HepG2 (cell line): ENCODE measurements around the gene TSTD1. TPM values are rescaled to one million over a fixed set of nuclear protein-coding genes. Genes with fewer than 3 reads are reported as not detected.

ENCODE experiments used
- ATAC-seq: fragments of 200-7000 bp; cut with Tn5 transposase; 3 replicates; pipeline ENCODE4 v1.9.1; 2020; ENCODE audit warnings: mild to moderate bottlenecking, moderate library complexity
- BruUV-seq: library from RNA; stranded (reverse); fragments of 400-500 nt; replicated peaks from 2 replicates; lab custom pipeline; 2021; lab: Mats Ljungman, UMichigan
- CTCF ChIA-PET: fragments of 300-600 bp; formaldehyde crosslinking; extraction: SDS; loops from one replicate; lab custom pipeline; 2021; ENCODE audit warnings: low total read pairs, inconsistent platforms, low intra/inter-chr PET ratio; lab: Yijun Ruan, JAX
- POLR2A ChIA-PET: fragments of 350-600 bp; sonication (Branson Sonifier 250); formaldehyde crosslinking; loops from one replicate; lab custom pipeline; 2020; ENCODE audit warnings: antibody characterized with exemption, inconsistent platforms; lab: Yijun Ruan, JAX
- DNase-seq: peaks from one replicate; pipeline ENCODE4 v3.0.0-alpha.2; 2015; ENCODE audit warnings: low spot score
- FAIRE-seq: peaks from 3 replicates; lab custom pipeline; 2011; peaks lifted over from hg19 to GRCh38; lab: Jason Lieb, UNC
- H2AFZ ChIP-seq: one replicate; pipeline ENCODE4 v1.6.1; 2011; ENCODE audit warnings: low read length, inconsistent platforms
- H3K27ac ChIP-seq: fragments of 300-600 bp; 3 replicates; pipeline ENCODE4 v1.8.0; 2011; ENCODE audit warnings: mixed run types, mild to moderate bottlenecking, mixed read lengths, low read length, inconsistent platforms; ENCODE audit not compliant: insufficient read depth; ENCODE audit errors: extremely low read length
- H3K27me3 ChIP-seq, 2 experiments: fragments of 200-600 bp in 1 of 2; 2 replicates in 1 of 2; 3 replicates in 1 of 2; pipeline versions ENCODE4 v1.6.0 to v1.8.0; 2011; ENCODE audit warnings: low read length in 2 of 2, mild to moderate bottlenecking in 2 of 2, moderate library complexity in 2 of 2, inconsistent platforms in 1 of 2; ENCODE audit not compliant: insufficient read depth in 2 of 2, control insufficient read depth in 1 of 2
- H3K36me3 ChIP-seq, 2 experiments: fragments of 200-600 bp in 1 of 2; replicated peaks in 1 of 2; 2 replicates in 1 of 2; 3 replicates in 1 of 2; pipeline versions ENCODE4 v1.5.1 to v1.8.0; 2011; ENCODE audit warnings: low read length in 2 of 2, inconsistent platforms in 1 of 2; ENCODE audit not compliant: insufficient read depth in 2 of 2, control insufficient read depth in 1 of 2
- H3K4me1 ChIP-seq: 2 replicates; pipeline ENCODE4 v1.5.1; 2012; ENCODE audit warnings: low read length, inconsistent platforms; ENCODE audit not compliant: insufficient read depth
- H3K4me2 ChIP-seq: 2 replicates; pipeline ENCODE4 v1.6.0; 2011; ENCODE audit warnings: low read depth, low read length, inconsistent platforms
- H3K4me3 ChIP-seq, 3 experiments: fragments of 200-600 bp in 1 of 3; sonication (generic), shearing (Covaris generic) in 1 of 3; replicated peaks in 1 of 3; 2 replicates each; pipeline ENCODE4 v1.5.1; 2011 to 2016; ENCODE audit warnings: low read length in 3 of 3, inconsistent platforms in 2 of 3, low read depth in 2 of 3, mild to moderate bottlenecking in 2 of 3, control low read depth in 1 of 3, mixed read lengths in 1 of 3; ENCODE audit not compliant: insufficient read depth in 1 of 3
- H3K79me2 ChIP-seq: one replicate; pipeline ENCODE4 v1.6.1; 2011; ENCODE audit warnings: low read length, inconsistent platforms; ENCODE audit not compliant: insufficient read depth
- H3K9ac ChIP-seq: 2 replicates; pipeline ENCODE4 v1.6.0; 2011; ENCODE audit warnings: mild to moderate bottlenecking, low read depth, low read length, inconsistent platforms; ENCODE audit not compliant: insufficient read depth
- H3K9me3 ChIP-seq: 2 replicates; pipeline ENCODE4 v1.5.1; 2012; ENCODE audit warnings: mild to moderate bottlenecking, low read length
- H4K20me1 ChIP-seq: 2 replicates; pipeline ENCODE4 v1.6.0; 2011; ENCODE audit warnings: inconsistent platforms, mild to moderate bottlenecking, low read length, moderate library complexity; ENCODE audit not compliant: insufficient read depth
- ELF4 ChIP-seq: sonication (generic); formaldehyde crosslinking; IDR thresholded peaks from 2 replicates; pipeline ENCODE4 v1.5.0; 2020; ENCODE audit warnings: missing genetic modification reagents, mild to moderate bottlenecking, moderate library complexity, borderline replicate concordance
- GPN1 ChIP-seq: sonication (generic); formaldehyde crosslinking; IDR thresholded peaks from 2 replicates; pipeline ENCODE4 v1.5.1; 2020; ENCODE audit warnings: missing genetic modification reagents, borderline replicate concordance
- HDAC1 ChIP-seq: sonication (generic); formaldehyde crosslinking; IDR thresholded peaks from 2 replicates; pipeline ENCODE4 v1.5.1; 2020; ENCODE audit warnings: mild to moderate bottlenecking, missing genetic modification reagents
- HMG20A ChIP-seq: IDR thresholded peaks from 2 replicates; pipeline ENCODE4 v1.6.1; 2016; ENCODE audit warnings: borderline replicate concordance
- MEIS1 ChIP-seq: sonication (generic); formaldehyde crosslinking; IDR thresholded peaks from 2 replicates; pipeline ENCODE4 v1.9.0; 2021; ENCODE audit warnings: mild to moderate bottlenecking, missing genetic modification reagents, moderate library complexity, borderline replicate concordance
- NFE2L2 ChIP-seq: fragments of 150-350 bp; IDR thresholded peaks from 2 replicates; pipeline ENCODE4 v1.6.1; 2014; ENCODE audit warnings: low read length
- RFX3 ChIP-seq: IDR thresholded peaks from 2 replicates; pipeline ENCODE4 v1.6.1; 2016; ENCODE audit warnings: missing biosample characterization, missing genetic modification reagents
- SNAI1 ChIP-seq: sonication (generic); formaldehyde crosslinking; IDR thresholded peaks from 2 replicates; pipeline ENCODE4 v1.5.0; 2020; ENCODE audit warnings: mild to moderate bottlenecking, missing genetic modification reagents, borderline replicate concordance
- SRSF1 ChIP-seq: fragments of 200-400 bp; formaldehyde crosslinking; optimal IDR thresholded peaks from 2 replicates; pipeline ENCODE3; 2017; ENCODE audit warnings: mild to moderate bottlenecking, low read depth, low read length, moderate library complexity
- SYNCRIP ChIP-seq: fragments of 200-400 bp; formaldehyde crosslinking; IDR thresholded peaks from 2 replicates; pipeline ENCODE4 v1.6.1; 2018; ENCODE audit warnings: mild to moderate bottlenecking, low read depth, low read length; ENCODE audit not compliant: insufficient read depth
- ZNF337 ChIP-seq: sonication (generic); formaldehyde crosslinking; IDR thresholded peaks from 2 replicates; pipeline ENCODE4 v1.5.1; 2020; ENCODE audit warnings: missing genetic modification reagents, low read depth, mild to moderate bottlenecking, borderline replicate concordance
- WGBS: methylation state at CpG from one replicate; pipeline ENCODE4 v1.1.6; 2017; ENCODE audit warnings: low lambda C conversion rate; 5-methylcytosine and 5-hydroxymethylcytosine counted together
- in situ Hi-C: cut with HindIII; loops from 2 replicates; pipeline ENCODE4 v1.10.0; 2017; ENCODE audit warnings: low pct_unique_long_range_greater_than_20kb; ENCODE audit not compliant: extremely low pct_ligation_motif_present
- intact Hi-C: fragments of 100-400 bp; cut with micrococcal nuclease; formaldehyde crosslinking; loops from one replicate; pipeline ENCODE4 v1.10.0; 2022; ENCODE audit not compliant: unreplicated experiment
- polyA plus RNA-seq, 8 experiments: library from polyadenylated mRNA; depleted of rRNA in 3 of 8; stranded (reverse) in 7 of 8; unstranded in 1 of 8; fragments of >200 nt; fragmentation: Illumina TruSeq in 4 of 8; extraction: Trizol in 4 of 8; gene quantifications; 2 replicates each; pipeline versions ENCODE4 v1.2.1 to v1.2.3, GENCODE V29; 2011 to 2016; ENCODE audit warnings: low read depth in 4 of 8, missing spikeins in 1 of 8, mixed read lengths in 1 of 8; ENCODE audit not compliant: insufficient read depth in 1 of 8
- total RNA-seq, 5 experiments: library from RNA; depleted of rRNA; stranded (reverse); fragments of >200 nt; fragmentation: Illumina TruSeq; extraction: Trizol; gene quantifications; 2 replicates each; pipeline ENCODE4 v1.2.3, GENCODE V29; 2016; ENCODE audit warnings: low read depth in 1 of 5
- TF ChIP-seq, protein P1 (sequence below), 2 experiments: fragments of 450-650 bp in 1 of 2; sonication (generic) in 1 of 2; formaldehyde crosslinking; IDR thresholded peaks; 2 replicates each; pipeline versions ENCODE4 v1.5.0 to v1.8.0; 2020 to 2022; ENCODE audit warnings: mild to moderate bottlenecking in 1 of 2, missing genetic modification reagents in 1 of 2
- TF ChIP-seq, protein P2 (sequence below): sonication (generic); formaldehyde crosslinking; IDR thresholded peaks from 2 replicates; pipeline ENCODE4 v1.4.0; 2020; ENCODE audit warnings: mild to moderate bottlenecking, missing genetic modification reagents

TSTD1 gene
- total and polyA plus RNA-seq, 2 of the 13 experiments (the other 11 are each of a cell fraction or from before 2014, with no cell fraction given) = 0.15 to 0.31 TPM

DNA sequence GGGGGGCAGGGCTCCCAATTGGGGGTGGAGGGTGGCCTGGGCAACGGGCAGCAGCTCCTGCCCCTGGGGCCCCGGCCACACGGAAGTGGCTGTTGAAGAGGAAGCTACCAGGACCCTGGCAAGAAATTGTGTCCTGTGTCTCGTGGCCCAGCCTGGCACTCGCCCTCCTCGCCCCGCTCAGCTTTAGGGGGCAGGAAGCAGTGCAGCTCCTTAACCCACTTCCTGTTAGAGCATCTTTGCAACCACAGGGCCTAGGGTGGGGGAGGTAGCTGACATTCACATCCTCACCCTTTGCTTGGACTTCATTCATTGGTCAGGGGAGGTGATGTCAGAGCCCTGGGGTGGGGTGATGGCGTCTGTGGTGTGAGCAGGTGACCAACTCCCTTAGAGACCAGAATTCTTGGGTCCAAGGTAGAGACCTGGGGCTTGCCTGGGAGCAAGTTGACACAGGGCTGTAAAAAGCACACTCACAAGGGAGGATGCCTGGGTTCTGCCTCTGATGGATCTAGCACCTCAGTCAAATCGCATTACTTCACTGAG is 31.0 kb upstream of the TSTD1 start, which contains the start of gene ARHGAP30:
TSS of gene ARHGAP30 (minus strand) at position 161 of the 540 bp plus-strand sequence. CDS start 267 bp downstream, outside the sequence.
- TF ChIP-seq MEIS1 (CRISPR knock-in tag) (no peak), NFE2L2 (no peak), RFX3 (CRISPR knock-in tag) (no peak)
- TF ChIP-seq, all 625 proteins: peak for 0
- Histone ChIP-seq H3K36me3 (no peaks in the 10 kb centered on the region), H2AFZ (no peak within 1 kb of the TSS), H3K79me2 (no peaks in the 10 kb centered on the region), H3K9me3 (no peaks in the 10 kb centered on the region), H4K20me1 (no peaks in the 10 kb centered on the region), H3K27me3 (no peaks in the 10 kb centered on the region), H3K4me2 (no peak within 1 kb of the TSS), H3K4me3 (no peak within 1 kb of the TSS), H3K9ac (no peak within 1 kb of the TSS), H3K4me1 (peaks cover 31% of the 10 kb centered on the region), H3K27ac (no peak within 1 kb of the TSS)
- BruUV-seq = no TSS peak
- no peak for ATAC-seq
- DNase-seq = no peak
- POLR2A ChIA-PET = interaction anchor here (1.6 kb wide), 1 partner anchor 24 kb away, joined by 4 read pairs; the partner anchor contains the start of gene USF1
- no peak for FAIRE-seq
- 92% methylated on average over 5 of the region's 9 CpGs for WGBS
- intact Hi-C loops = no loop called here
- in situ Hi-C loops = no loop called here
- CTCF ChIA-PET = no interaction called here

DNA sequence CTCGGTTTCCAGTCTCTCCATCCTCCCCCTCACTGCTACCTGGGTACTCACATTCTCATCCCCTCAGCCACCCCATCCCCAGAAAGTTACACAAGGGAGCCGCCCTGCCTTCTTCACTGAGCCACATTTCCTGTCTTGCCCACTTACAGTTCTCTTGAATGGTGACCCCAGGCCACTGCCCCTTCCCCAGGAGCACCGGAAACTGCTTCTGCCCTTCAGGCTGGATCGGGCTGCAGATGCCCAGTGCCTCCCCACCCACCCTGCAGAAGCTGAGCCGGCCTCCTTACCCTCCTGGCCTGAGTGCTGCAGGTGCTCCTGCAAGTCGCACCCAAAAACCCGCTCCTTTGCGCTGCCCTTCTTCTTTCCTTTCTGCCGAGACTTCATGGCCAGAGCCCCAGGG is 30.5 kb upstream of the TSTD1 start:
- H3K9ac ChIP-seq = no peak overlapping the region
- H3K4me1 ChIP-seq = peaks cover 25% of the 10 kb centered on the region
- no peak for DNase-seq
- BruUV-seq = no TSS peak
- FAIRE-seq = no peak
- H3K27ac ChIP-seq = no peak overlapping the region
- CTCF ChIA-PET = no interaction called here
- H3K4me2 ChIP-seq = no peak overlapping the region
- 82% methylated on average over 9 of the region's 9 CpGs for WGBS
- H3K9me3 ChIP-seq = no peaks in the 10 kb centered on the region
- no peaks in the 10 kb centered on the region for H3K36me3 ChIP-seq
- H3K79me2 ChIP-seq = no peaks in the 10 kb centered on the region
- H4K20me1 ChIP-seq = no peaks in the 10 kb centered on the region
- H3K27me3 ChIP-seq = no peaks in the 10 kb centered on the region
- no peak overlapping the region for H2AFZ ChIP-seq
- H3K4me3 ChIP-seq = no peak overlapping the region
- POLR2A ChIA-PET = no interaction called here
- intact Hi-C loops (no loop called here), in situ Hi-C loops (no loop called here)
- ATAC-seq = no peak
- TF ChIP-seq HDAC1 (CRISPR knock-in tag) (no peak), SNAI1 (no peak), HMG20A (CRISPR knock-in tag) (no peak), GPN1 (no peak), SRSF1 (no peak), ELF4 (CRISPR knock-in tag) (no peak), SYNCRIP (no peak), ZNF337 (CRISPR knock-in tag) (no peak)
- TF ChIP-seq, protein P1, sequence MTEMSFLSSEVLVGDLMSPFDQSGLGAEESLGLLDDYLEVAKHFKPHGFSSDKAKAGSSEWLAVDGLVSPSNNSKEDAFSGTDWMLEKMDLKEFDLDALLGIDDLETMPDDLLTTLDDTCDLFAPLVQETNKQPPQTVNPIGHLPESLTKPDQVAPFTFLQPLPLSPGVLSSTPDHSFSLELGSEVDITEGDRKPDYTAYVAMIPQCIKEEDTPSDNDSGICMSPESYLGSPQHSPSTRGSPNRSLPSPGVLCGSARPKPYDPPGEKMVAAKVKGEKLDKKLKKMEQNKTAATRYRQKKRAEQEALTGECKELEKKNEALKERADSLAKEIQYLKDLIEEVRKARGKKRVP (CRISPR knock-in tag; IDR thresholded peaks at IDR 0.05) = no peak
- TF ChIP-seq, protein P2, sequence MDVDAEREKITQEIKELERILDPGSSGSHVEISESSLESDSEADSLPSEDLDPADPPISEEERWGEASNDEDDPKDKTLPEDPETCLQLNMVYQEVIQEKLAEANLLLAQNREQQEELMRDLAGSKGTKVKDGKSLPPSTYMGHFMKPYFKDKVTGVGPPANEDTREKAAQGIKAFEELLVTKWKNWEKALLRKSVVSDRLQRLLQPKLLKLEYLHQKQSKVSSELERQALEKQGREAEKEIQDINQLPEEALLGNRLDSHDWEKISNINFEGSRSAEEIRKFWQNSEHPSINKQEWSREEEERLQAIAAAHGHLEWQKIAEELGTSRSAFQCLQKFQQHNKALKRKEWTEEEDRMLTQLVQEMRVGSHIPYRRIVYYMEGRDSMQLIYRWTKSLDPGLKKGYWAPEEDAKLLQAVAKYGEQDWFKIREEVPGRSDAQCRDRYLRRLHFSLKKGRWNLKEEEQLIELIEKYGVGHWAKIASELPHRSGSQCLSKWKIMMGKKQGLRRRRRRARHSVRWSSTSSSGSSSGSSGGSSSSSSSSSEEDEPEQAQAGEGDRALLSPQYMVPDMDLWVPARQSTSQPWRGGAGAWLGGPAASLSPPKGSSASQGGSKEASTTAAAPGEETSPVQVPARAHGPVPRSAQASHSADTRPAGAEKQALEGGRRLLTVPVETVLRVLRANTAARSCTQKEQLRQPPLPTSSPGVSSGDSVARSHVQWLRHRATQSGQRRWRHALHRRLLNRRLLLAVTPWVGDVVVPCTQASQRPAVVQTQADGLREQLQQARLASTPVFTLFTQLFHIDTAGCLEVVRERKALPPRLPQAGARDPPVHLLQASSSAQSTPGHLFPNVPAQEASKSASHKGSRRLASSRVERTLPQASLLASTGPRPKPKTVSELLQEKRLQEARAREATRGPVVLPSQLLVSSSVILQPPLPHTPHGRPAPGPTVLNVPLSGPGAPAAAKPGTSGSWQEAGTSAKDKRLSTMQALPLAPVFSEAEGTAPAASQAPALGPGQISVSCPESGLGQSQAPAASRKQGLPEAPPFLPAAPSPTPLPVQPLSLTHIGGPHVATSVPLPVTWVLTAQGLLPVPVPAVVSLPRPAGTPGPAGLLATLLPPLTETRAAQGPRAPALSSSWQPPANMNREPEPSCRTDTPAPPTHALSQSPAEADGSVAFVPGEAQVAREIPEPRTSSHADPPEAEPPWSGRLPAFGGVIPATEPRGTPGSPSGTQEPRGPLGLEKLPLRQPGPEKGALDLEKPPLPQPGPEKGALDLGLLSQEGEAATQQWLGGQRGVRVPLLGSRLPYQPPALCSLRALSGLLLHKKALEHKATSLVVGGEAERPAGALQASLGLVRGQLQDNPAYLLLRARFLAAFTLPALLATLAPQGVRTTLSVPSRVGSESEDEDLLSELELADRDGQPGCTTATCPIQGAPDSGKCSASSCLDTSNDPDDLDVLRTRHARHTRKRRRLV = no peak
